Mesenchymal stem cell (in vitro differentiated cells and primary cell): ENCODE measurements around the gene RUNX3.

ENCODE experiments used
- DNase-seq: peaks from one replicate; pipeline ENCODE4 v3.0.0-alpha.2; 2013
- H2AFZ ChIP-seq: one replicate; pipeline ENCODE4 v1.6.1; 2013; ENCODE audit warnings: low read depth, mild to moderate bottlenecking, control low read depth, inconsistent platforms, low read length, moderate library complexity
- H2AK5ac ChIP-seq: 2 replicates; pipeline ENCODE4 v1.6.1; 2013; ENCODE audit warnings: low read length, moderate library complexity, mild to moderate bottlenecking, inconsistent platforms; ENCODE audit not compliant: severe bottlenecking
- H2BK120ac ChIP-seq: one replicate; pipeline ENCODE4 v1.6.1; 2013; ENCODE audit warnings: low read depth, mild to moderate bottlenecking, inconsistent platforms, low read length, moderate library complexity
- H2BK12ac ChIP-seq, 2 experiments: one replicate each; pipeline ENCODE4 v1.6.1; 2013; ENCODE audit warnings: inconsistent platforms in 2 of 2, low read length in 2 of 2, mild to moderate bottlenecking in 2 of 2, moderate library complexity in 2 of 2, control low read depth in 1 of 2
- H2BK15ac ChIP-seq: one replicate; pipeline ENCODE4 v1.6.1; 2013; ENCODE audit warnings: mild to moderate bottlenecking, low read depth, inconsistent platforms; ENCODE audit not compliant: poor library complexity, severe bottlenecking
- H2BK5ac ChIP-seq: 2 replicates; pipeline ENCODE4 v1.6.1; 2013; ENCODE audit warnings: low read depth, mild to moderate bottlenecking, low read length, control low read depth, inconsistent platforms; ENCODE audit not compliant: poor library complexity, severe bottlenecking
- H3K14ac ChIP-seq, 2 experiments: one replicate each; pipeline ENCODE4 v1.6.1; 2013; ENCODE audit warnings: inconsistent platforms in 2 of 2, low read length in 2 of 2, control low read depth in 1 of 2, mild to moderate bottlenecking in 1 of 2, moderate library complexity in 1 of 2
- H3K18ac ChIP-seq, 2 experiments: one replicate each; pipeline ENCODE4 v1.6.1; 2013; ENCODE audit warnings: inconsistent platforms in 2 of 2, low read length in 2 of 2, control low read depth in 1 of 2, low read depth in 1 of 2, mild to moderate bottlenecking in 1 of 2
- H3K23ac ChIP-seq, 2 experiments: one replicate each; pipeline ENCODE4 v1.6.1; 2013; ENCODE audit warnings: inconsistent platforms in 2 of 2, low read length in 2 of 2, mild to moderate bottlenecking in 2 of 2, moderate library complexity in 2 of 2, control low read depth in 1 of 2
- H3K27ac ChIP-seq: 2 replicates; pipeline ENCODE4 v1.5.1; 2013; ENCODE audit warnings: mild to moderate bottlenecking, moderate library complexity, low read length, control low read depth, inconsistent platforms; ENCODE audit not compliant: poor library complexity, severe bottlenecking
- H3K27me3 ChIP-seq, 2 experiments: 2 replicates each; pipeline versions ENCODE4 v1.6.1 to v1.7.0; 2013; ENCODE audit warnings: low read length in 2 of 2, mild to moderate bottlenecking in 2 of 2, moderate library complexity in 2 of 2, control low read depth in 1 of 2, inconsistent platforms in 1 of 2; ENCODE audit not compliant: control insufficient read depth in 1 of 2, insufficient read depth in 1 of 2
- H3K36me3 ChIP-seq, 2 experiments: 2 replicates each; pipeline versions ENCODE4 v1.6.1 to v1.7.0; 2013; ENCODE audit warnings: low read length in 2 of 2, control low read depth in 1 of 2, inconsistent platforms in 1 of 2, low read depth in 1 of 2, mild to moderate bottlenecking in 1 of 2; ENCODE audit not compliant: insufficient read depth in 2 of 2, control insufficient read depth in 1 of 2
- H3K4ac ChIP-seq, 2 experiments: one replicate each; pipeline ENCODE4 v1.6.1; 2013; ENCODE audit warnings: inconsistent platforms in 2 of 2, low read length in 2 of 2, mild to moderate bottlenecking in 2 of 2, moderate library complexity in 2 of 2, control low read depth in 1 of 2, low read depth in 1 of 2
- H3K4me1 ChIP-seq: 2 replicates; pipeline ENCODE4 v1.6.1; 2013; ENCODE audit warnings: low read depth, low read length, control low read depth; ENCODE audit not compliant: control insufficient read depth, insufficient read depth
- H3K4me2 ChIP-seq: 2 replicates; pipeline ENCODE4 v1.6.1; 2013; ENCODE audit warnings: low read length, mild to moderate bottlenecking, inconsistent platforms; ENCODE audit not compliant: poor library complexity, severe bottlenecking
- H3K4me3 ChIP-seq, 2 experiments: 2 replicates each; pipeline versions ENCODE4 v1.5.1 to v1.7.0; 2013; ENCODE audit warnings: low read length in 2 of 2, mild to moderate bottlenecking in 2 of 2, control low read depth in 1 of 2, low read depth in 1 of 2; ENCODE audit not compliant: insufficient read depth in 1 of 2
- H3K79me1 ChIP-seq: replicated peaks from 2 replicates; pipeline ENCODE4 v1.6.1; 2013; ENCODE audit warnings: mild to moderate bottlenecking, control low read depth, low read length, inconsistent platforms; ENCODE audit not compliant: poor library complexity, severe bottlenecking
- H3K9ac ChIP-seq: 2 replicates; pipeline ENCODE4 v1.7.0; 2013; ENCODE audit warnings: mild to moderate bottlenecking, low read length, moderate library complexity
- H3K9me3 ChIP-seq: 2 replicates; pipeline ENCODE4 v1.7.0; 2013; ENCODE audit warnings: mild to moderate bottlenecking, low read length; ENCODE audit not compliant: control insufficient read depth
- H4K8ac ChIP-seq: one replicate; pipeline ENCODE4 v1.6.1; 2013; ENCODE audit warnings: inconsistent platforms, mild to moderate bottlenecking, low read length, moderate library complexity
- H4K91ac ChIP-seq: one replicate; pipeline ENCODE4 v1.6.1; 2013; ENCODE audit warnings: mild to moderate bottlenecking, low read length, inconsistent platforms
- WGBS: methylation state at CpG from one replicate; pipeline ENCODE4 v1.1.7; 2013; ENCODE audit warnings: mixed read lengths; 5-methylcytosine and 5-hydroxymethylcytosine counted together

RUNX3 gene

DNA sequence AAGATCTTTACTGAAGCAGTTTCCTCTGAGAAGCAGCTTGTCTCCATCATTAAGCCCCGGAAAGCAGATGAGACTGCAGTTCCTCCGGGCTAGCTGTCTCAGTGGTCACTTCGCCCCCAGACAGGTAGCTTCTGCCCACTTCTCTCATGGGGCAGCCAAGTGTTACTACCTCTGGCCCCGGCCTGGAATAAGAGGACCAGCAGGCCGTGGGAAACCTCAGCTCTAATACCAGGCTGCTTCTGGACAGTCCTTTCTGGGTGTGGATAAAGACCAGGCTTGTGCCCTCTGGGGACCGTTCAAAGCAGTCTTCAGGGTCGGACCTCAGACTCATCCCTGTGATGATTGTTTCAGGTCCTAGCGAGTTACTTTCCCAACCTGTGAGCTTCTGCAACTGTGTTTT lies 54.8 kb downstream of the RUNX3 start:
- Histone ChIP-seq H3K27me3 (peaks cover 35 to 68% of the 10 kb centered on the region in 2 experiments), H3K79me1 (no peaks in the 10 kb centered on the region), H2BK12ac (no peak overlapping the region), H3K23ac (no peak overlapping the region), H4K8ac (no peak overlapping the region), H2AK5ac (no peak overlapping the region), H3K4me1 (peaks cover 2% of the 10 kb centered on the region), H3K27ac (no peak overlapping the region), H2BK15ac (no peak overlapping the region), H3K4ac (no peak overlapping the region), H3K14ac (no peak overlapping the region), H3K9ac (no peak overlapping the region), H3K4me2 (no peak overlapping the region), H3K18ac (no peak overlapping the region), H3K4me3 (no peak overlapping the region), H2BK5ac (no peak overlapping the region), H2AFZ (no peak overlapping the region), H3K36me3 (no peaks in the 10 kb centered on the region), H4K91ac (no peak overlapping the region), H2BK120ac (no peak overlapping the region), H3K9me3 (no peaks in the 10 kb centered on the region)
- DNase-seq = no peak
- 76% methylated on average over 8 of the region's 8 CpGs for WGBS

DNA sequence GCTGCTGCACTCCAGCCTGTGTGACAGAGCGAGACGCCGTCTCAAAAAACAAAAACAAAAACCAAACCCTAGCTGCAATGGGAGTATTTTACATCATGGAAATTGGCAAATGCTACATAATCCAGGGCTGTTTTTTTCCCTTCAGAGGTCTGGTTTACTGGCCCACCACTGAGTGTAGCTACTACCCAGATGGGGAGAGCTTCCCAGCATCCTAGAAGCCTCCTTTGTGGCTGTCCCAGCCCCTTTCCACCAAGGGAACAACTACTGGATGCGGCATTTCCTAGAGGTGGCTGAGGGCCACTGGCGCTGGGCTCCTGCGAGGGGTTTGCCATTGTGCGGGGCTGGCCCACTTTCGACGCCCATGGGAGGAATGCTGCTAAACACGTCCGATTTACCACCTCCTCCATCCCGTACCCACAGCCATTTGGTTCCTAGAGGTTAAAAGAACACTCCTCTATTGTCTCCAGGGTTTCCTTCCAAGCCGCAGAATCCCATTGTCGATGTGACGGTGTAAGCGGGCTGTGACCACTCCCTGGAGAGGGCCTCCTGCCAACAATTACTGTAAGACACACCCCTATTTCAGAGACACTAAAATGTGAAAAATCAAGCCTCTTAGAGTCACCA lies 55.4 kb downstream of the RUNX3 start:
- 78% methylated on average over 13 of the region's 16 CpGs for WGBS
- no peak overlapping the region for H2BK5ac ChIP-seq
- H2AFZ ChIP-seq = no peak overlapping the region
- H3K4me2 ChIP-seq = no peak overlapping the region
- DNase-seq = no peak
- H2BK12ac ChIP-seq = no peak overlapping the region
- H3K23ac ChIP-seq = no peak overlapping the region
- no peak overlapping the region for H3K27ac ChIP-seq
- H3K27me3 ChIP-seq = peaks cover 37 to 63% of the 10 kb centered on the region in 2 experiments
- H2BK15ac ChIP-seq = no peak overlapping the region
- H4K91ac ChIP-seq = no peak overlapping the region
- no peak overlapping the region for H3K14ac ChIP-seq
- no peak overlapping the region for H3K9ac ChIP-seq
- H2AK5ac ChIP-seq = no peak overlapping the region
- H3K4me3 ChIP-seq = no peak overlapping the region
- H3K79me1 ChIP-seq = no peaks in the 10 kb centered on the region
- H3K18ac ChIP-seq = no peak overlapping the region
- no peak overlapping the region for H3K4ac ChIP-seq
- H2BK120ac ChIP-seq = no peak overlapping the region
- H3K9me3 ChIP-seq = no peaks in the 10 kb centered on the region
- peaks cover 2% of the 10 kb centered on the region for H3K4me1 ChIP-seq
- no peaks in the 10 kb centered on the region for H3K36me3 ChIP-seq
- no peak overlapping the region for H4K8ac ChIP-seq

- H3K9ac ChIP-seq = no peak overlapping the region
- H2BK12ac ChIP-seq = no peak overlapping the region
- no peak overlapping the region for H4K91ac ChIP-seq
- no peak overlapping the region for H3K18ac ChIP-seq
- no peak overlapping the region for H3K27ac ChIP-seq
- peaks cover 41 to 59% of the 10 kb centered on the region in 2 experiments for H3K27me3 ChIP-seq
- no peak overlapping the region for H3K14ac ChIP-seq
- H2AFZ ChIP-seq = no peak overlapping the region
- no peak overlapping the region for H2AK5ac ChIP-seq
- H3K23ac ChIP-seq = no peak overlapping the region
- H3K4me2 ChIP-seq = no peak overlapping the region
- H3K9me3 ChIP-seq = no peaks in the 10 kb centered on the region
- H2BK15ac ChIP-seq = no peak overlapping the region
- H3K4me1 ChIP-seq = peaks cover under 1% of the 10 kb centered on the region
- no peak overlapping the region for H3K4me3 ChIP-seq
- no peaks in the 10 kb centered on the region for H3K36me3 ChIP-seq
- DNase-seq = no peak
- 86% methylated on average over 4 of the region's 7 CpGs for WGBS
- H2BK5ac ChIP-seq = no peak overlapping the region
- no peak overlapping the region for H2BK120ac ChIP-seq
- no peaks in the 10 kb centered on the region for H3K79me1 ChIP-seq
- no peak overlapping the region for H3K4ac ChIP-seq
- H4K8ac ChIP-seq = no peak overlapping the region
Observed at GRCh38 chr1:24874056-24874455, 56.0 kb downstream of the RUNX3 start.

DNA sequence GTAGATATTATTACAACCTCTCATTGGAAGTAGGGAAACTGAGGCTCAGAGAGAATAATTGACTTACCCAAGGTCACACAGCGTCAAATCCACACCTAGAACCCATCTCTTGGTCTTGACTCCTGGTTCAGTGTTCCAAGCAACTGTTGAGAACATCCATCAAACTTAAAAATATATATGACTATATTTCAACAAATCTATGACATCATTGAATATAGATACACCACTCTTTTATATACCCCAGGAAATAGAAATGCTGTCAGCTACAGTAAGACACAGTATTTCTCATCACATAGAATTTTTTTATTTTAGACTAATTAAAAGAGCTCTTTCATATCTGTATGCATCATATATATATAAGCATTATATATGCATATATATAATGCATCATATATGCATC lies 56.9 kb downstream of the RUNX3 start:
- no peaks in the 10 kb centered on the region for H3K9me3 ChIP-seq
- H3K4me2 ChIP-seq = no peak overlapping the region
- peaks cover 48 to 61% of the 10 kb centered on the region in 2 experiments for H3K27me3 ChIP-seq
- no peaks in the 10 kb centered on the region for H3K79me1 ChIP-seq
- H3K36me3 ChIP-seq = no peaks in the 10 kb centered on the region
- 64% methylated on average over 1 of the region's 1 CpG for WGBS
- H3K4me1 ChIP-seq = no peaks in the 10 kb centered on the region
- no peak overlapping the region for H4K8ac ChIP-seq
- H3K23ac ChIP-seq = no peak overlapping the region
- H3K4ac ChIP-seq = no peak overlapping the region
- no peak overlapping the region for H3K4me3 ChIP-seq
- no peak for DNase-seq
- no peak overlapping the region for H3K18ac ChIP-seq
- no peak overlapping the region for H2AK5ac ChIP-seq
- H3K27ac ChIP-seq = no peak overlapping the region
- H2BK15ac ChIP-seq = no peak overlapping the region
- no peak overlapping the region for H2AFZ ChIP-seq
- H3K14ac ChIP-seq = no peak overlapping the region
- H2BK120ac ChIP-seq = no peak overlapping the region
- H2BK12ac ChIP-seq = no peak overlapping the region
- H3K9ac ChIP-seq = no peak overlapping the region
- no peak overlapping the region for H2BK5ac ChIP-seq
- no peak overlapping the region for H4K91ac ChIP-seq
